Activated naive CD8-positive, alpha-beta T cell (primary cell): ENCODE measurements around the gene USP48.
A peak's percentile ranks its signal among the peaks of the same experiment; 100 is the strongest.

Experiments
- H3K27ac Mint-ChIP-seq: one replicate; pipeline ENCODE4 v1.8.0; 2021; ENCODE audit warnings: mixed read lengths
- H3K27me3 Mint-ChIP-seq: one replicate; pipeline ENCODE4 v1.8.0; 2021; ENCODE audit warnings: mixed read lengths
- H3K36me3 Mint-ChIP-seq: one replicate; pipeline ENCODE4 v1.8.0; 2021; ENCODE audit warnings: mixed read lengths
- H3K4me1 Mint-ChIP-seq: one replicate; pipeline ENCODE4 v1.8.0; 2021; ENCODE audit warnings: low read depth, mixed read lengths
- H3K4me3 Mint-ChIP-seq: one replicate; pipeline ENCODE4 v1.8.0; 2021; ENCODE audit warnings: mild to moderate bottlenecking, mixed read lengths
- H3K9me3 Mint-ChIP-seq: one replicate; pipeline ENCODE4 v1.8.0; 2021; ENCODE audit warnings: low read depth, mixed read lengths

USP48 gene

GRCh38 chr1:21721295-21721985 lies 61.5 kb downstream of the USP48 start:
- Mint-ChIP-seq H3K9me3 (no peaks in the 10 kb centered on the region), H3K36me3 (peaks cover 14% of the 10 kb centered on the region), H3K4me3 (no peak overlapping the region), H3K4me1 (no peaks in the 10 kb centered on the region), H3K27me3 (no peaks in the 10 kb centered on the region), H3K27ac (no peak overlapping the region)

DNA sequence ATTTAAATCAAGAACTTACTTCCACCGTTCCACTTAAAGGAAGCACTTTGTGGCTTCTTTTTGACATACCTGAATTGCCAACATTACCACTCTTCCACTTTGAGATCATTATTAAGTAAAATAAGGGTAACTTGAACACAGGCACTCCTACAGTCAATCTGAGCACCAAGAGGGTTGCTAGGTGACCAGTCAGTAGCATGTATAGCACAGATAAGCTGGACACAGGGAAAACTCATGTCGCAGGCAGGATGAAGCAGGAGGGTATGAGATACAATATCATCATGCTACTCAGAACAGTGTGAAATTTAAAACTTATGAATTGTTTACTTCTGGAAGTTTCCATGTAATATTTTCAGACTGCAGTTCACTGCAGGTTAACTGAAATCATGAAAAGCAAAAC lies 66.8 kb downstream of the USP48 start:
- Mint-ChIP-seq H3K4me1 (no peaks in the 10 kb centered on the region), H3K27ac (no peak overlapping the region), H3K9me3 (no peaks in the 10 kb centered on the region)

GRCh38 chr1:21707891-21708290 lies 75.1 kb downstream of the USP48 start:
- H3K27me3 Mint-ChIP-seq, result no peaks in the 10 kb centered on the region
- H3K27ac Mint-ChIP-seq, result no peak overlapping the region
- H3K9me3 Mint-ChIP-seq, result no peaks in the 10 kb centered on the region
- H3K36me3 Mint-ChIP-seq, result peaks cover 8% of the 10 kb centered on the region
- no peak overlapping the region for H3K4me3 Mint-ChIP-seq
- peaks cover 3% of the 10 kb centered on the region for H3K4me1 Mint-ChIP-seq

More for the DNA sequence above, 66.8 kb downstream of the USP48 start:
- Mint-ChIP-seq H3K36me3 (peaks cover 14% of the 10 kb centered on the region), H3K4me3 (no peak overlapping the region), H3K27me3 (no peaks in the 10 kb centered on the region)

DNA sequence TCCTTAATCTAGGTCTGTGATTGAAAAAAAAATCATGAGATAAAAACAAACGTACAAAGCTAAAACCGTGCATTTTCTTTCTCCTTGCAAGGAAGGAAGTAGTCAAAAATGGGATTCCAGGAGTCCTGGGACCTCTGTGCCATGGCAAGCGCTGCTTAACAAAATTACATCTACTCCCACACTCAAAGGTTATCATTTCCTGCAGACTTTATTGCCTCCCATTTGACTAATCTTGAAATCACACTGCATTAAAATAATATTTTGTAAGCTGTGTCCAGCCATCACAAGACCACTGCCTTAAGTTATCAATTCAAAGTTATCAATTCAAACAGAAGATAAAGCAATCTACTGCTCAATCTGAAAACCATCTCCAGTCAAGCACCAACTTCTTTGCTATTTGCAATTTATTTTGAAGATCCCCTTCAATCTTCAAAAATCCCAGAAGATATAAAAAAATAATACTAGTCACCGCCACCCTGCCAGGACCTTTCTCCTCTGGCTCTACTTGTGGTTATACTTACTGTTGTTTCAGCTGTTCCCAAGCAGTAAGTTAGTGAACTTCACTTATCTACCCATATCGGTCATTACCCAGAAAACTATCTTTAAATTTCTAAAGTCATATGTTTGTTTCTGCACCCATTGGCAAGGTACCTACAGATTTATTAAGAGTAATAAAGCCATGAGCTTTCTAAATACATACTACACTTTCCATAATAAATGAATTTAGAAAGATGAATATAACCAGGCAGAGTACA lies 75.7 kb downstream of the USP48 start:
- Mint-ChIP-seq H3K4me3 (no peak overlapping the region), H3K27me3 (no peaks in the 10 kb centered on the region), H3K27ac (peak overlapping the region; percentile 22), H3K9me3 (no peaks in the 10 kb centered on the region), H3K4me1 (peaks cover 3% of the 10 kb centered on the region), H3K36me3 (peaks cover 10% of the 10 kb centered on the region)

- Mint-ChIP-seq H3K4me1 (peaks cover 5% of the 10 kb centered on the region), H3K9me3 (no peaks in the 10 kb centered on the region), H3K27me3 (no peaks in the 10 kb centered on the region), H3K4me3 (no peak overlapping the region), H3K27ac (no peak overlapping the region), H3K36me3 (peaks cover 13% of the 10 kb centered on the region)
Measured at GRCh38 chr1:21706151-21706835, 76.7 kb downstream of the USP48 start.

- H3K27ac Mint-ChIP-seq, result no peak overlapping the region
- H3K9me3 Mint-ChIP-seq, result no peaks in the 10 kb centered on the region
- peaks cover 13% of the 10 kb centered on the region for H3K36me3 Mint-ChIP-seq
- no peaks in the 10 kb centered on the region for H3K27me3 Mint-ChIP-seq
- no peak overlapping the region for H3K4me3 Mint-ChIP-seq
- peaks cover 5% of the 10 kb centered on the region for H3K4me1 Mint-ChIP-seq
Measured at GRCh38 chr1:21705303-21705980, 77.5 kb downstream of the USP48 start.

DNA sequence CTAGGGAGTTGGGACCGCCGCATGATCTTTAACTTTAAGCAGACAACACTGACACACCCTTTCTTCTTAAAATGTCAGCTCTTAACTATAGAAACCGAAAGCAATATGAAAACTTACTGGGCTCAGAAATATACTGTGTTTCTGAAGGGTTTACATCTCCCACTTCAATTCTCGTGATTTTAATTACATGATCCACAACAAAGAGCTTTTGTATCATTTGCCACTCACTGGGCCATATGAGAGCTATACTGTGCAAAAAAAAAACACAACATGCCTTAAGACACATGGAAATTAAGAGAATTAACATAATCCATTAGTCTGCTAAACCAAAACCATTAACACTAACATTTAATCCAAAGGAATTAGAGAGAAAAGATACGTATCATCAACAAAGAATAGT lies 78.8 kb downstream of the USP48 start:
- no peaks in the 10 kb centered on the region for H3K9me3 Mint-ChIP-seq
- peak overlapping the region; percentile 72 for H3K27ac Mint-ChIP-seq
- peaks cover 15% of the 10 kb centered on the region for H3K36me3 Mint-ChIP-seq
- H3K27me3 Mint-ChIP-seq, result no peaks in the 10 kb centered on the region
- no peak overlapping the region for H3K4me3 Mint-ChIP-seq
- H3K4me1 Mint-ChIP-seq, result peaks cover 6% of the 10 kb centered on the region

- Mint-ChIP-seq H3K4me1 (peaks cover 6% of the 10 kb centered on the region), H3K27me3 (no peaks in the 10 kb centered on the region), H3K9me3 (no peaks in the 10 kb centered on the region), H3K36me3 (peaks cover 15% of the 10 kb centered on the region), H3K27ac (no peak overlapping the region), H3K4me3 (no peak overlapping the region)
Measured at GRCh38 chr1:21703318-21703963, 79.5 kb downstream of the USP48 start.

DNA sequence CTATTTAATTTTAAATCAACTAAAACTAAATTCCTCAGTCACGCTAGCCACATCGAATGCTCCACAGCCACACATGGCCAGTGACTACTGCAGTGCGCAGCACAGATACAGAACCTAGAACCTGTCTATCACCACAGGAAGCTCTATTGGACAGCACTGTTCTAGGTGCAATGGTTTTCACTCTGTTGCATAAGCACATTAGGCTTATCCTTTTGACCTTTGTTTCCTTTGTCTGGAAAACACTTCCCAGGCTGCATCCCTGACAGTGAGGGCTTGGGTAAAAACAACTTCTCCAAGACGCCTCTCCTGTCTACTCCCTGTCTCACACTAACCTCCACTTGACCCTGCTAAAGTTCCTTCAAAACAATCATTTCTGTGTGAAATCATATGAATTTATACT lies 80.2 kb downstream of the USP48 start:
- H3K27me3 Mint-ChIP-seq, result no peaks in the 10 kb centered on the region
- no peak overlapping the region for H3K27ac Mint-ChIP-seq
- H3K4me1 Mint-ChIP-seq, result peaks cover 8% of the 10 kb centered on the region
- no peaks in the 10 kb centered on the region for H3K9me3 Mint-ChIP-seq
- H3K36me3 Mint-ChIP-seq, result peaks cover 15% of the 10 kb centered on the region
- H3K4me3 Mint-ChIP-seq, result no peak overlapping the region

DNA sequence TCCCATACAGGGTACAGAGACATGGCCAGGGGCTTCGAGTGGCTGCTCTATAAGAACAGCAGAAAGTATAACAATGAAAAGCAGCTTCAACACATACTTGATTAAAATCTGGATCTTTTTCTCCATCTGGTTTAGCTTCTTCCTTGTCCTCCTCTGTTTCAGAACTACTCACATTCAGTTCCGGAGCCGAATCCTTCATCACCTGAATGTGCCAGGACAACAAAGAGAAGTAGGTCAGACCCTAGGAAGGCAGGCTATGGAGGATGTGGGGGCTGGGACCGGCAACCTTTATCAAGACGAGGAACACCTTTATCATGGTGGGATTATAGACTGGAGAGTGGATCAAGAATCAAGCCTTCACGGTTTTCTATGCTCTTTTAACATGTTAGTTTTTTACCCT lies 81.5 kb downstream of the USP48 start:
- Mint-ChIP-seq H3K4me1 (peaks cover 8% of the 10 kb centered on the region), H3K4me3 (no peak overlapping the region), H3K27ac (no peak overlapping the region), H3K36me3 (peaks cover 15% of the 10 kb centered on the region), H3K27me3 (no peaks in the 10 kb centered on the region), H3K9me3 (no peaks in the 10 kb centered on the region)

DNA sequence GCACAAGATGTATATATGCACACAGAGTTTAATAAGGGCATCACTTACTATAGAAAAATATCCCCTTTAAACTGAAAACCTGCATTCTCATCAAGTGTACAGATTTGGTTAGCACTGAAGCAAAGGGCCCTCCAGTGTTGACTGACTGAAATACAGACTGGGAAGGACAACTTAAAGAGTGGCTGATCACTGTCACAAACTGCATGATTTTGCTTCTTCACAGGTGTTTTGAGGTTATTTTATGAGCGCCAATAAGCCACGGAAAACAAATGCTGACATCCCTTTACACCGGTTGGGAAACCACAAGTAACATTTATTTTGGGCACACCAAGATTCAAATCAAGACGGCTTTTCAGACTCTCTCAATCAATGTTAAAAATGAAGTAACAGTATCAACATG lies 82.9 kb downstream of the USP48 start:
- H3K4me3 Mint-ChIP-seq, result no peak overlapping the region
- no peak overlapping the region for H3K27ac Mint-ChIP-seq
- peaks cover 8% of the 10 kb centered on the region for H3K4me1 Mint-ChIP-seq
- H3K27me3 Mint-ChIP-seq, result no peaks in the 10 kb centered on the region
- H3K9me3 Mint-ChIP-seq, result no peaks in the 10 kb centered on the region
- H3K36me3 Mint-ChIP-seq, result peaks cover 15% of the 10 kb centered on the region

DNA sequence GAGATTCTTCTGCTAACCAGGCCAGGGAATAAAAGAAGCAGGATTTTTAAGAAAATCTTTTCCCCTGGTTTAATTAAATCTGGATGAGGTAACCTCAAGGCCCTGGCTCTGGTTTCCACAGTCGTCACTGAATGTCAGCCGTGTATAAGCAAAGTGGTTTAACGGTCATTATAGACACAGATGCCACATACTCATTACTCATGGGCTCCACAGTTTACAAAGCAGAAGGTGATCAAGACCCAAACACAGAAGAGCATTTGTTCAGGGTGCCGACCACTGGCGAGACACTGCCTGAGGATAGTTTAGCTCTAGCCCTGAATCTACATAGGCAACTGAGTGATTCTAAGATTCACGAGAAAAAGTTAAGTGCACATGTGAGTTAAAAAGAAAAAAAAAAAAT lies 86.0 kb downstream of the USP48 start:
- Mint-ChIP-seq H3K36me3 (peaks cover 8% of the 10 kb centered on the region), H3K9me3 (no peaks in the 10 kb centered on the region), H3K4me3 (no peak overlapping the region), H3K27ac (no peak overlapping the region), H3K4me1 (peaks cover 5% of the 10 kb centered on the region), H3K27me3 (no peaks in the 10 kb centered on the region)

- Mint-ChIP-seq H3K36me3 (peaks cover 3% of the 10 kb centered on the region), H3K27ac (no peak overlapping the region)
Measured at GRCh38 chr1:21693732-21694131, 89.2 kb downstream of the USP48 start.

DNA sequence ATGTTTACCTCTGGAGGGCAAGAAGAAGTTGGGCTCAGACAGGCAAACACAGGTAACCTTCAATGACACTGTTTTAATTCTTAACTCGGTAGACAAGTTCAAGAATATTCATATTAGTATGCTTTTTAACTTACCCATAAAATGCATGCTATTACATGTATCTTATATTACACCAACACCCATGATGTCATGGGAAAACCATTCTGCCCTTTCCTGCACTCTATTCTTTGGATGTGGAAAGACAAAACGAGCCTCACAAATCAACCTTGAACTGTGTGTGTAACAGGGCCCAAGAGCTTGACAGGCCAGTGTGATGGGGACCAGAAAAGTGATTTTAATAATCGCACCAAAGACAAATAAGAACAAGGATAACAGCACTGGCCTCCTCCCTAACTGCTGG lies 91.2 kb downstream of the USP48 start:
- Mint-ChIP-seq H3K4me1 (no peaks in the 10 kb centered on the region), H3K4me3 (no peak overlapping the region), H3K27ac (no peak overlapping the region), H3K27me3 (no peaks in the 10 kb centered on the region), H3K36me3 (peaks cover 11% of the 10 kb centered on the region), H3K9me3 (no peaks in the 10 kb centered on the region)

More at GRCh38 chr1:21693732-21694131, 89.2 kb downstream of the USP48 start:
- H3K4me3 Mint-ChIP-seq, result no peak overlapping the region
- no peaks in the 10 kb centered on the region for H3K27me3 Mint-ChIP-seq
- H3K4me1 Mint-ChIP-seq, result peaks cover 2% of the 10 kb centered on the region
- no peaks in the 10 kb centered on the region for H3K9me3 Mint-ChIP-seq
